Stimulated activated CD8-positive, alpha-beta memory T cell treated with anti-CD3 and anti-CD28 coated beads, Interleukin-15, amount 100 ng/mL, for 24 hours (primary cell): ENCODE results near the gene TWF1.
"Not testable (repeated sequence)": the region's sequence is repeated elsewhere in the genome, so short reads cannot be mapped to it uniquely, and the experiment has no call there.

ENCODE experiments used
- DNase-seq: peaks from one replicate; pipeline ENCODE4 v3.0.0-alpha.2; 2020; ENCODE audit warnings: low read depth

The TWF1 gene

GRCh38 chr12:43805860-43806736, at the start of gene TWF1:
TWF1 (minus strand) TSS chr12:43806317; CDS start chr12:43806245, 72 bp downstream.
- peak; percentile 70 for DNase-seq

GRCh38 chr12:43852744-43853143, 46.6 kb upstream of the TWF1 start:
- DNase-seq = no peak

- DNase-seq = no peak
Observed at GRCh38 chr12:43848786-43849185, 42.7 kb upstream of the TWF1 start.

- DNase-seq = no peak
Observed at GRCh38 chr12:43848226-43848507, 42.0 kb upstream of the TWF1 start.

GRCh38 chr12:43847425-43848225, 41.5 kb upstream of the TWF1 start:
- not testable (repeated sequence) for DNase-seq

GRCh38 chr12:43842259-43842658, 36.1 kb upstream of the TWF1 start:
- DNase-seq = no peak

GRCh38 chr12:43841253-43841652, 35.1 kb upstream of the TWF1 start:
- no peak for DNase-seq

GRCh38 chr12:43840338-43840737, 34.2 kb upstream of the TWF1 start:
- no peak for DNase-seq

GRCh38 chr12:43836475-43836989, 30.4 kb upstream of the TWF1 start:
- DNase-seq = no peak

- DNase-seq = peak; percentile 28
Observed at GRCh38 chr12:43835656-43836474, 29.7 kb upstream of the TWF1 start, which contains the start of gene TMEM117. TMEM117 (plus strand) TSS chr12:43836081.

- no peak for DNase-seq
Observed at GRCh38 chr12:43835264-43835655, 29.1 kb upstream of the TWF1 start.

- no peak for DNase-seq
Observed at GRCh38 chr12:43832463-43833168, 26.5 kb upstream of the TWF1 start.

- DNase-seq = no peak
Observed at GRCh38 chr12:43827093-43827492, 21.0 kb upstream of the TWF1 start.

GRCh38 chr12:43826681-43827080, 20.6 kb upstream of the TWF1 start:
- DNase-seq = no peak

- no peak for DNase-seq
Observed at GRCh38 chr12:43824207-43824775, 18.2 kb upstream of the TWF1 start.

- no peak for DNase-seq
Observed at GRCh38 chr12:43816168-43816567, 10.1 kb upstream of the TWF1 start.

GRCh38 chr12:43815416-43815815, 9.3 kb upstream of the TWF1 start:
- no peak for DNase-seq

- DNase-seq = no peak
Observed at GRCh38 chr12:43812926-43813325, 6.8 kb upstream of the TWF1 start.

- no peak for DNase-seq
Observed at GRCh38 chr12:43812057-43812456, 5.9 kb upstream of the TWF1 start.

GRCh38 chr12:43807386-43807785, 1.3 kb upstream of the TWF1 start:
- DNase-seq = no peak

- no peak for DNase-seq
Observed at GRCh38 chr12:43806737-43807072, 588 bp upstream of the TWF1 start.
